ENCODE data around the gene GPATCH3.

DNA sequence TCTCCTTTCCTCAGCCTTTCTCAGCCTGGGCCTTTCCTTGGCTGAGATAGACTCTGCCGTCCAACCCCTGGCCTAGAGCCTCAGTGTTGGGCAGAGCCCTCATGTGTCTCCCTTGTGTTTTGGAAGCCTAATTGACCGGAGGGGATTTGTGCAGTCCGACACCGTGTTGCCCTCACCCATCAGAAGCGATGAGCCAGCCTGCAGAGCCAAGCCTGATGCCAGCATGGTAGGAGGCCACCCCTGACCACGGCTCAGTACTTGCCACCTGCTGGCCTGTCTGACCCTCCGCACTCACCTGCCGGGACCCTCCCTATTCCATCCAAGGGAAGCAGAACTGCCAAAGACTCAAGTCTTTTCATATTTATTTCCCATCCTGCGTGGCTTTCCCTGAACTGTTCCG is 46.7 kb downstream of the GPATCH3 start:
- TF ChIP-seq POLR2A (IDR thresholded peaks at IDR 0.05; ENCODE audit: borderline replicate concordance, extremely low read depth, insufficient read depth, insufficient read length) (no peak), EZH2 (IDR thresholded peaks at IDR 0.05) (no peak), RAD21 (IDR thresholded peaks at IDR 0.05; ENCODE audit: low read depth) (no peak), CEBPB (IDR thresholded peaks at IDR 0.05; ENCODE audit: low read depth) (no peak), ZNF274 (IDR thresholded peaks at IDR 0.05; ENCODE audit: low read depth, low read length) (no peak), SRF (IDR thresholded peaks at IDR 0.05; ENCODE audit: low read depth) (no peak), POLR2AphosphoS5 (IDR thresholded peaks at IDR 0.05; ENCODE audit: low read depth, low read length) (no peak), SP1 (IDR thresholded peaks at IDR 0.05; ENCODE audit: low read depth) (no peak)
- TF ChIP-seq, protein P1, sequence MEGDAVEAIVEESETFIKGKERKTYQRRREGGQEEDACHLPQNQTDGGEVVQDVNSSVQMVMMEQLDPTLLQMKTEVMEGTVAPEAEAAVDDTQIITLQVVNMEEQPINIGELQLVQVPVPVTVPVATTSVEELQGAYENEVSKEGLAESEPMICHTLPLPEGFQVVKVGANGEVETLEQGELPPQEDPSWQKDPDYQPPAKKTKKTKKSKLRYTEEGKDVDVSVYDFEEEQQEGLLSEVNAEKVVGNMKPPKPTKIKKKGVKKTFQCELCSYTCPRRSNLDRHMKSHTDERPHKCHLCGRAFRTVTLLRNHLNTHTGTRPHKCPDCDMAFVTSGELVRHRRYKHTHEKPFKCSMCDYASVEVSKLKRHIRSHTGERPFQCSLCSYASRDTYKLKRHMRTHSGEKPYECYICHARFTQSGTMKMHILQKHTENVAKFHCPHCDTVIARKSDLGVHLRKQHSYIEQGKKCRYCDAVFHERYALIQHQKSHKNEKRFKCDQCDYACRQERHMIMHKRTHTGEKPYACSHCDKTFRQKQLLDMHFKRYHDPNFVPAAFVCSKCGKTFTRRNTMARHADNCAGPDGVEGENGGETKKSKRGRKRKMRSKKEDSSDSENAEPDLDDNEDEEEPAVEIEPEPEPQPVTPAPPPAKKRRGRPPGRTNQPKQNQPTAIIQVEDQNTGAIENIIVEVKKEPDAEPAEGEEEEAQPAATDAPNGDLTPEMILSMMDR (IDR thresholded peaks at IDR 0.05 in 2 of 3, conservative IDR thresholded peaks at IDR 0.05 in 1 of 3; ENCODE audit: borderline replicate concordance in 1 of 3, insufficient read depth in 1 of 3, low read depth in 2 of 3, low read length in 2 of 3), result no peak
- TF ChIP-seq, protein P2, sequence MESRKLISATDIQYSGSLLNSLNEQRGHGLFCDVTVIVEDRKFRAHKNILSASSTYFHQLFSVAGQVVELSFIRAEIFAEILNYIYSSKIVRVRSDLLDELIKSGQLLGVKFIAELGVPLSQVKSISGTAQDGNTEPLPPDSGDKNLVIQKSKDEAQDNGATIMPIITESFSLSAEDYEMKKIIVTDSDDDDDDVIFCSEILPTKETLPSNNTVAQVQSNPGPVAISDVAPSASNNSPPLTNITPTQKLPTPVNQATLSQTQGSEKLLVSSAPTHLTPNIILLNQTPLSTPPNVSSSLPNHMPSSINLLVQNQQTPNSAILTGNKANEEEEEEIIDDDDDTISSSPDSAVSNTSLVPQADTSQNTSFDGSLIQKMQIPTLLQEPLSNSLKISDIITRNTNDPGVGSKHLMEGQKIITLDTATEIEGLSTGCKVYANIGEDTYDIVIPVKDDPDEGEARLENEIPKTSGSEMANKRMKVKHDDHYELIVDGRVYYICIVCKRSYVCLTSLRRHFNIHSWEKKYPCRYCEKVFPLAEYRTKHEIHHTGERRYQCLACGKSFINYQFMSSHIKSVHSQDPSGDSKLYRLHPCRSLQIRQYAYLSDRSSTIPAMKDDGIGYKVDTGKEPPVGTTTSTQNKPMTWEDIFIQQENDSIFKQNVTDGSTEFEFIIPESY (IDR thresholded peaks at IDR 0.05; ENCODE audit: extremely low read depth, insufficient replicate concordance, low read length), result no peak

Measured in HCT116 (cell line).